HG03520 (cell line): Measurements from ENCODE around the gene SLC4A9.

ENCODE experiments used
- ATAC-seq: cut with Tn5 transposase; IDR thresholded peaks from one replicate; pipeline ENCODE4 v1.9.1; 2021; ENCODE audit warnings: mild to moderate bottlenecking, moderate library complexity; ENCODE audit not compliant: unreplicated experiment

Gene SLC4A9, protein sequence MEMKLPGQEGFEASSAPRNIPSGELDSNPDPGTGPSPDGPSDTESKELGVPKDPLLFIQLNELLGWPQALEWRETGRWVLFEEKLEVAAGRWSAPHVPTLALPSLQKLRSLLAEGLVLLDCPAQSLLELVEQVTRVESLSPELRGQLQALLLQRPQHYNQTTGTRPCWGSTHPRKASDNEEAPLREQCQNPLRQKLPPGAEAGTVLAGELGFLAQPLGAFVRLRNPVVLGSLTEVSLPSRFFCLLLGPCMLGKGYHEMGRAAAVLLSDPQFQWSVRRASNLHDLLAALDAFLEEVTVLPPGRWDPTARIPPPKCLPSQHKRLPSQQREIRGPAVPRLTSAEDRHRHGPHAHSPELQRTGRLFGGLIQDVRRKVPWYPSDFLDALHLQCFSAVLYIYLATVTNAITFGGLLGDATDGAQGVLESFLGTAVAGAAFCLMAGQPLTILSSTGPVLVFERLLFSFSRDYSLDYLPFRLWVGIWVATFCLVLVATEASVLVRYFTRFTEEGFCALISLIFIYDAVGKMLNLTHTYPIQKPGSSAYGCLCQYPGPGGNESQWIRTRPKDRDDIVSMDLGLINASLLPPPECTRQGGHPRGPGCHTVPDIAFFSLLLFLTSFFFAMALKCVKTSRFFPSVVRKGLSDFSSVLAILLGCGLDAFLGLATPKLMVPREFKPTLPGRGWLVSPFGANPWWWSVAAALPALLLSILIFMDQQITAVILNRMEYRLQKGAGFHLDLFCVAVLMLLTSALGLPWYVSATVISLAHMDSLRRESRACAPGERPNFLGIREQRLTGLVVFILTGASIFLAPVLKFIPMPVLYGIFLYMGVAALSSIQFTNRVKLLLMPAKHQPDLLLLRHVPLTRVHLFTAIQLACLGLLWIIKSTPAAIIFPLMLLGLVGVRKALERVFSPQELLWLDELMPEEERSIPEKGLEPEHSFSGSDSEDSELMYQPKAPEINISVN

GRCh38 chr5:140360101-140360500, at the start of gene SLC4A9:
Gene SLC4A9, plus strand, starts transcription at chr5:140360194. Its CDS starts 43 bp downstream, at chr5:140360237.
- no peak for ATAC-seq

DNA sequence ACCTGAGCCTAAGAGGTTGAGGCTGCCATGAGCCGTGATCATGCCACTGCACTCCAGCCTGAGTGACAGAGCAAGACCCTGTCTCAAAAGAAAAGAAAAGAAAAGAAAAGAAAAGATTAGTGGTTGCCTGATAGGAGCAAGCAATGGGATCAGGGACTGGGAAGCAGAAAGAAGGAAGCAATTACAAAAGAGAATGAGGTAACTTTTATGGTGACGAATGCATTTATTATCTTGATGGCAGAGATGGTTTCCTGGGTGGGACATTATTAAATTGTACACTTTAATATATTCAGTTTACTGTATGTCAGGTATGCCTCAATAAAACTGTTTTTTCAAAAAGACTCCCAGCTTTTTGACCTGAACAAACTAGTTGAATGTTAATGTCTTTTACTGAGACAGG, 49.6 kb upstream of the SLC4A9 start:
- no peak for ATAC-seq

DNA sequence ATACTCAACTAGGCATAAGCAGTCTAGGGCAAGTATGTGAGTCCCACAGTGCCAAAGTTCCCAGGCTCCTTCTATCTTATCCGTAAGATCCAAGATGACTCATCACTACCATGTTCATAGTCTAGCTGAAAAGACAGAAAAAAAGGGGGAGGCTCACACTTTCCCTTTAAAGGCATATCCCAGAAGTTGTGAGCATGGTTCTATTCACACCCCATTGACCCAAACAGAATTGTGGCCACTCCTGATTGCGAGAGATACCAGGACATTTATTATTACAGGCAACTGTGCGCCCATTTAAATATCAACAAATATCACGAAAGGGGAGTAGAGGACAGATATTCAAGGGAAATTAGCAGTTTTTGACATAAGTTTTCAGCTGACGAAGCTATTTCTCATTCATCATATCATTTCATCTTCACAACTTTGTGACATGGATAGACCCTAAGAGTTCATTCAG, 49.0 kb upstream of the SLC4A9 start:
- no peak for ATAC-seq

GRCh38 chr5:140312067-140312790, 47.8 kb upstream of the SLC4A9 start:
- no peak for ATAC-seq

- no peak for ATAC-seq
Measured at GRCh38 chr5:140312791-140313189, 47.2 kb upstream of the SLC4A9 start.

DNA sequence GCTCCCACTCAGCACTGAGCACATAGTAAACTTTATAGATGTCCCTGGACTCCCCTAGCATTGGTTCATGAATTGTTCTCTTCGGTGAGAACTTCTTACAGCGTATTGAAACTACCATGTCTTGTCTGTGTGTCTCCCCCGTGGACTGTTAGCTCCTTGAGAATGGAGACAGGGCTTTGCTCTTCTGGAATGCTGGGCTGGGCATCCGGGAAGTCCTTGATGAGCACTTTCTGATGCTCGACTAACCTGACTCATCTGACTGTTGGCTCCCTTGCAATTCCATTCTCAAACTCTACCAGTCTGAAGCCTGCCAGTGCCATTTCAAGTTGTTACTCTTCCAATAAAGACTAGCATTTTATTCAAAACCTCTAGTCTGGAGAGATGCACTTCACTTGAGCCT, 42.1 kb upstream of the SLC4A9 start:
- ATAC-seq = no peak

DNA sequence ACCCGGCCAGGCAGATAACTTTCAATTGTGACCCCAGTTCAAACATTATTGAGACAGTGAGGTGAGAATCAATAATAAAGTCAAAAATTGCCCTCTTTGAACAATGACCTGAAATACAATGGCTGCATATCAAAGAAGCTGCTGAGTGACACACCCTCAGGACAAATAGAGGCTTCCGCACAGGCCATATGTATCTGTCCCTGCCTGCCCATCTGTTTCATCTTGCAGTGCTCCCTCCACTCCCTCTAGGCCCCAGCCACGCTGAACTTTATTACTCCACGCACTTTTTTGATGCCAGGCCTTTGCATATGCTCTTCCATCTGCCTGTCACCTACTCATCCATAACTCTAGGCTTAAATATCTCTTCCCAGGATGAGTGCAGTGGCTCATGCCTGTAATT, 41.2 kb upstream of the SLC4A9 start:
- no peak for ATAC-seq

DNA sequence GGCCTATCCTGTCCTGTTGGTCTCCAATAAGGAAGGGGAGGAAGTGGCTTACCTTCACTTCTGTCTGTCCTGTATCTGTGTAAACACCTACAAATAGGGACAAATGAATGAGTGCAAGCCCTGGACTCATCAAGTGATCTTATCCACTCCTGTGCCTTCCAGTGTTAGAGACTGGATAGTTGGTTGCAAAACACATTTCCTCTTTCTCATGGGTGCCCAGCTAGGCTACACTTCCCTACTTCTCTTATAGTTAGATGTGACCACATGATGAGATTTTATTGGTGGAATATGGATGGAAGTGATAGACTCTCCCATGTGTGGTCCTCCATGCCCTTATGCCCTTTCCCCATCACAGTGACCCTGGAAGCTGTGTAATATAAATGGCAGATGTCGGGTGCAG, 40.2 kb upstream of the SLC4A9 start:
- ATAC-seq = no peak

GRCh38 chr5:140321796-140322195, 38.2 kb upstream of the SLC4A9 start:
- ATAC-seq = no peak

DNA sequence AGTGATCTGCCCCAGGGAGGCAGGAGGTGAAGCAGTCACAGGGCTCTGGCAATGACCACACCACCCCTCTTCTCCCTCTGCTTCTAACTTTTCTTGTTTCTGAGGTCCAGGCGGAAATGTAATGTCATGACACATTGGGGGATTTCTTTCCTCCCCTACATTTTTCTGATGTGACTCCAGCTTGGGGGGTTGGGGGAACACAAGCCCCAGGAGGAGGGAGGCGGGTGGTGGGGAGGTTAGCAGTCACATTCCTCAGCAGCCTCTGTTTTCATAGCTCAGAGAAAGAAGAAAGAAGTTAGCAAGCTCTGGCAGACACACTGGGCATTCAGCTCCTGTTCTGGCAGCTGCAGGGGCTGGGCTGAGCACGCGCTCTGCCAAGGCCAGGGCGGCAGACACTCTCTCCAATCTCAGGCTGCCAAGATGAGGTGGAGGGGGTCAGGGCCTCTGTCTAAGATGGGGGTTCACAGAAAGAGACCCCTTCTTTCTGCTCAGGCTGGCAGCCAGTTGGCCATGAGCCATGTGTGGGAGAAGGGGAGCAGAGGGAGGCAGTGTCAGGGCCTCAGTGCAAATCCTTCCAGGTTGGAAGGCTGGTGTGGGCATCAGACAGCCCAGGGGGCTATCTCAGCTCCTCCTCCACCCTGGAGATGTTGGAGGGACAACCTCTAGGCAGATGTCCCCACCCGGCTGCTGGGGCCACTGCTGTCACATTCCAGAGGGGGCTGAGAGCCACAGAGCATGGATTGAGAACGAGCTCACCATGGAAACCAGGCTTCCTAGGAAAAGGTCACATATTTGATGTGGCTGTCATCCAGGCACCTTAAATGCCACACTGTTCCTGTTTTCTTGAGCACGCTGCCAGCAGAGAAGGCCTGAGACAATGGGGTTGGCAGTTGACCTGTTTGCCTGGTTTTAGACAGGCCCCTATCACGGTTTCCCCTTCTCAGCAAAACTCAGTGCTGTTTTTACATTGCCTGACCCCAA, 37.0 kb upstream of the SLC4A9 start:
- no peak for ATAC-seq

DNA sequence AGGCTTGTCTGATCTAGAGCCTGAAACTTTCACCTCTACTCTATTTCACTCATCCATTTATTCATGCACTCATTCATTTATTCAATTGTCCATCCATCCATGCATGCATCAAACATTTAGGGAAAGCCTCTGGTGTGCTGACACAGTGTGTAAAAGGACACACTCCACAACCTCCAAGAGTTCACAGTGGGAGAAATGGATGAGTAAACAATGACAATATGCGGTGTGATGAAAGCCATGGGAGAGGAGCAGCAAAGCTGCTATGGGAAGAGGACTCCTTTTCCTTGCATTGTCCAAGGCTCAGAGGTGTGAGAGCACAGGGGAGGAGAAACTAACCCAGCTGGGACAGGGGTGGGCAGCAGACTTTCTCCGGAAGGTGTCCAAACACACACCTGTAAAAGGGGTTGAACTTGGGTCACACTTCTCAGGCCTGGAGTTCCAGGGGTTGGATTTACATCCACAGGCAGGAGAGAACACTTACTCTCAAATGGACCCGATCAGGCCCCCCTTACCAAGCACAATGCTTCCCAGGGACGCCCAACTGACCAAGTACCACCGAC, 35.9 kb upstream of the SLC4A9 start:
- ATAC-seq = no peak

DNA sequence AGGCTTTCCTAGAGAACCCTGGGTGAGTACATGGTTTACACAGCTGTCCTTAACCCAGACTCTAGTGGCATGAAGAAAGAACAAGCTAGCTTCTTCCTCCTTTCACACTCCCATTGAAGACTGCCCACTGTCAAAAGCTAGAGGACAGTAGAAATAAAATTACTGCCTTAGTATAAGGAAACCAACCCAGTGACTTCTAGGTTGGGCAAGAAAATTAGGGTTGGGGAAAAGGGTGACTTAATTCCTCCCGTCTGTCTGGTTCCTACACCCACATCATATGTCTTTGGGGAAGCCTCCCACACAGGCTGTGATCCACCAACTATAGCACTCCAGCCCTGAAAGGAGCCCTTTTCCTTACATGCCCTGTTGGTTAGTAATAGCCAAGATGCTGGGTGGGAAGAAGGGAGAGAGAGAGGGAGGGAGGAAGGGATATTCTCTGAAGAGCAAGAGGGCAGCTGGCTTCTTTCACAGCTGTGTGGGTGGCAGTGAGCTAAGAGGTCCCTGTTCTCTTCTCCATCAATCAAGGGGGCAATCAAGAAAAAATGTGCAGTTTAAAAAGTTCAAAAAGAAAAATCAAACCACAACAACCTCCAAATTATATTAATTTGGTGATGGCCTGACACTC, 35.3 kb upstream of the SLC4A9 start:
- ATAC-seq = no peak

DNA sequence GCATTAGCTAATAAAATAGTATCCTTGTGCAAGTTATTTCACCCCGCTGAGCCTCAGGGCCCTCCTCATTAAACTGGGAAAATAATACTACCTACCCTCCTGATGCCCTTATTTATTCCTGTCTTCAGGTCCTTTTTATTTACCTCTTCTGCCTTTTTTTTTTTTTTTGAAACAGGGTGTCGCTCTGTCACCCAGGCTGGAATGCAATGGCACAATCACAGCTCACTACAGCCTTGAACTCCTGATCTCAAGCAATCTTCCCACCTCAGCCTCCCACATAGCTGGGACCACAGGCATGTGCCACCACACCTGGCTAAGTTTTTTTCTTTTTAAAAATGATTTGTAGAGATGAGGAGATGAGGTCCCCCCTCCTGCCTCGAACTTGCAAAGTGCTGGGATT, 34.5 kb upstream of the SLC4A9 start:
- ATAC-seq = no peak

- ATAC-seq = no peak
Measured at GRCh38 chr5:140327589-140327988, 32.4 kb upstream of the SLC4A9 start.

DNA sequence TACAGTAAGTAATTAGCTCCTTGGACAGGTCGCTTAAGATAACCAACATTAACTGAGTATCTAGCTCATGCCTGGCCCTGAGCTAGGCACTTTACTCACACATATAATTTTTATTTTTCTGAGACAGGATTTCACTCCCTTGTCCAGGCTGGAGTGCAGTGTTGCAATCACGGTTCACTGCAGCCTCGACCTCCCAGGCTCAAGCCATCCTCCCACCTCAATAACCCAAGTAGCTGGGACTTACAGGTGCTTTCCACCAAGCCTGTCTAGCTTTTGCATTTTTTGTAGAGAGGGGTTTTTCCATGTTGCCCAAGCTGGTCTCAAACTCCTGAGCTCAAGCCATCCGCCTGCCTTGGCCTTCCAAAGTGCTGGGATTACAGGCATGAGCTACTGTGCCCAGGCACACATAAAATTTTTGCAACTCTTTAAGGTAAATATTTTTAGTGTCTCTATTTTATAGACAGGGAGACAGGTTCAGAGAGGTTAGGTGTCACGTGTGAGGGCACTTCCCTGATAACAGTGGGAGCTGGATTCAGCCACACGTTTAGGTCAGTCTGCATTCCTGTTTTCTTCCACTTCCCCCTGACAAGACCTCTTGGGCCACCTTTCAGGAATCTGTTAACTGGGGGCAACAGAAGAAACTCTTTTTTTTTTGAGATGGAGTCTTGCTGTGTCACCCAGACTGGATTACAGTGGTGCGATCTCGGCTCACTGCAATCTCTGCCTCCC, 31.8 kb upstream of the SLC4A9 start:
- no peak for ATAC-seq

GRCh38 chr5:140329739-140330481, 30.1 kb upstream of the SLC4A9 start:
- ATAC-seq = no peak

GRCh38 chr5:140331638-140332037, 28.4 kb upstream of the SLC4A9 start:
- ATAC-seq = no peak

- ATAC-seq = no peak
Measured at GRCh38 chr5:140336388-140336787, 23.6 kb upstream of the SLC4A9 start.
